ENCODE results near the gene GNRH2.
"Not testable (repeated sequence)": the region's sequence is repeated elsewhere in the genome, so short reads cannot be mapped to it uniquely, and the experiment has no call there.

The GNRH2 gene

DNA sequence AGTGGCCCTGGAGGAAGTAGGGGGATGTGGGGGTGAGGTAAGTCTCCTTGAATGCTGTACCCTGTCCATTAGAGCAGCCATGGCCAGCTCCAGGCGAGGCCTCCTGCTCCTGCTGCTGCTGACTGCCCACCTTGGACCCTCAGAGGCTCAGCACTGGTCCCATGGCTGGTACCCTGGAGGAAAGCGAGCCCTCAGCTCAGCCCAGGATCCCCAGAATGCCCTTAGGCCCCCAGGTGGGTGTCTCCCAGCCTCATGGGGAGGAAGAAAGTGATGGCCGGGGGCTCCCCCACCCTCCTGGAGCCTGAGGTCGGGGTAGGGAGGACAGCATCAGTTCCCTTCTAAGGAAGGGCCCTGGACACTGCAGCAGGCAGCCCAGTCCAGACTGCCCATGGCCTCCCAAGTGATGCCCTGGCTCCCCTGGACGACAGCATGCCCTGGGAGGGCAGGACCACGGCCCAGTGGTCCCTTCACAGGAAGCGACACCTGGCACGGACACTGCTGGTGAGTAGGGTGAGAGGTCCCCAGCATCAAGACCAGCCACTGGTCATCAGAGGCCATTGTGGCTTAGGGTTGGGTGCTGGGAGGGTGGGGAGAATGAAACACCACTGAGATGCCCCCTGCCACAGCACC, 1.0 kb downstream of the GNRH2 start:
- DNase-seq: no peak

DNA sequence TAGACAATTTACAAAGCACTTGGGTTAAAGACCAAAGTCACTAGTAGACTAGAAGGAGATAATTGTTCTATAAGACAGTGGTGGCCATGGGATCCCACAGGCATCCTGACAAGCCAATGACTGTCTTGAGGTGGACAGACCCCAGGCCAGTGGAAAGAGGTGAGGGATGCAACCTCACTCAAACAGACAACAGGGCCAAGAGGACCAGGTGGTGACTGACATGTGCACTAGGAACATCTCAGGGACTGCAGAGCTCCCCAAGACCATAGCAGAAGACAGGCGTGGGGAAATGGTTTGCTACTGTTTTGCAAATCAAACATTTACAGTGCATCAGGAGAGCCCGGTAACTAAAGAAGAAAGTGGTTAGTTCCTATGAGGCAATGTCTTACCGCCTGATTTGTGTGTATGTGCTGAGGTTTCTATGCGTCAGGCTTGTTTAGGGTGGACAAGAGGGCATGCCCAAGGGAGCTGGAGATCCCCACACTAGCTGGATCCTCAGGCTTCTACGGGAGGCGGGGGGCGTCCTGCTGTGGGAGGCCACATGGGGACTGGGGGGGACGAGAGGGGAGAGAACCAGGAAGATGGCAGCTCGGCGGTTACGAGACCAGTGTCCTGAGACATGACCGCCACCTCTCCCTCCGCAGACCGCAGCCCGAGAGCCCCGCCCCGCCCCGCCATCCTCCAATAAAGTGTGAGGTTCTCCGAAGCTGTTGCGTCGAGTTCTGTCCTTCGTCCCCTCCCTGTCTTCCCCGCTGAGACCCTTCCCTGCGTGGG, 1.8 kb downstream of the GNRH2 start:
- DNase-seq: peak in 2 of 3 experiments; percentile 83 to 98

DNA sequence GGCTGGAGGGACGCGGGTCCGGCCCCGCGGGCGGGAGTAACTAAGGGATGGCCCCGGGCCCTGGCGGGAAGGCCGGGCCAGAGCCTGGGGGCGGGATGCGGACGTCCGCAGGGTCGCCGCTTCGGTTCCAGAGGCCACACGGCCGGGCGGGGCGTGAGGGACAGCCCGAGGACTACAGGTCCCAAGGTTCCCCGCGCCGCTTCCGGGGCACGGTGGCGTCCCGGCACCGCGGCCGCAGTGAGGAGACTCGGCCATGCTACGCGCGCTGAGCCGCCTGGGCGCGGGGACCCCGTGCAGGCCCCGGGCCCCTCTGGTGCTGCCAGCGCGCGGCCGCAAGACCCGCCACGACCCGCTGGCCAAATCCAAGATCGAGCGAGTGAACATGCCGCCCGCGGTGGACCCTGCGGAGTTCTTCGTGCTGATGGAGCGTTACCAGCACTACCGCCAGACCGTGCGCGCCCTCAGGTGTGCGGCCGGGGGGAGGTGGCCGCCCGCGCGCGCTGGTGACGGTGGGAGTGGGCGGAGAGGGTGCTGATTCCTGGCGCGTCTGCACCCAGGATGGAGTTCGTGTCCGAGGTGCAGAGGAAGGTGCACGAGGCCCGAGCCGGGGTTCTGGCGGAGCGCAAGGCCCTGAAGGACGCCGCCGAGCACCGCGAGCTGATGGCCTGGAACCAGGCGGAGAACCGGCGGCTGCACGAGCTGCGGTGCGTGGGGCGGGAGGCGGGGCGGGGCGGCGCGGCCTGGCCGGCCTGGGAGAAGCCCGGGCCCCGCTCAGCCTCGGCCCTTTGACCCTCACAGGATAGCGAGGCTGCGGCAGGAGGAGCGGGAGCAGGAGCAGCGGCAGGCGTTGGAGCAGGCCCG, 2.6 kb downstream of the GNRH2 start, which contains the start of gene MRPS26:
Gene MRPS26, plus strand, starts transcription at position 237 of the 861 bp plus-strand sequence. Its CDS starts 17 bp downstream, at position 254.
- DNase-seq: peak; percentile 90 to 98 (median 98)

GRCh38 chr20:3046677-3047462, 3.4 kb downstream of the GNRH2 start:
- peak; percentile 85 to 89 (median 87) for DNase-seq

- DNase-seq: no peak
Measured at GRCh38 chr20:3047486-3048419, 4.3 kb downstream of the GNRH2 start.

DNA sequence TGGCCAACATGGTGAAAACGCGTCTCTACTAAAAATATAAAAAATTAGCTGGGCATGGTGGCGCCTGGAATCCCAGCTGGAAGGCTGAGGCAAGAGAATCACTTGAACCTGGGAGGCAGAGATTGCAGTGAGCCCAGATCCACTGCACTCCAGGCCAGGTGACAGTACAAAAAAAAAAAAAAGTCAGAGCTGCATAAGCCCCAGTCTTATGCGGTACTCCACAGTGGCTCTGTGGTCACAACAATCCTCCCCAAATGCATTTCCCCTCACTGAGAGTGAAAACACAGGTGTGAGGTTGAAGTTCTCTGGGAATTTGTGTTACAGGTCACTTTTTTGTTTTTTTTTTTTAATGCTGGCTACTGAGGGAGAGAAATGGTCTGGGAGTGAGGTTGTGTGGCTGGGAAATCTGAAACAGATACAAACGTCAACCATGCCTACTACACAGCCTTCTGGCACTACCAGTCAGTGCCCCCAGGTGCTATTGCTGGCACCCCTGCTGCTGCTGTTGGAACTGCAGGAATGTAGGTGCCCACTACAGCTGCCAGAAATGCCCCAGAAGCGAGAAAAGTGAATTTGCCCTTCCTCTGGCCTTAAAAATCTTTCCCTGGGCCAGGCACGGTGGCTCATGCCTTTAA, 8.1 kb downstream of the GNRH2 start:
- no peak for DNase-seq

GRCh38 chr20:3059489-3059888, 16.1 kb downstream of the GNRH2 start:
- no peak for DNase-seq

- not testable (repeated sequence) for DNase-seq
Measured at GRCh38 chr20:3064119-3064518, 20.7 kb downstream of the GNRH2 start.

- no peak for DNase-seq
Measured at GRCh38 chr20:3067139-3068014, 24.0 kb downstream of the GNRH2 start.

GRCh38 chr20:3068075-3068474, 24.7 kb downstream of the GNRH2 start:
- no peak for DNase-seq

GRCh38 chr20:3068986-3069900, 25.8 kb downstream of the GNRH2 start:
- DNase-seq: peak; percentile 24 to 60 (median 56)

DNA sequence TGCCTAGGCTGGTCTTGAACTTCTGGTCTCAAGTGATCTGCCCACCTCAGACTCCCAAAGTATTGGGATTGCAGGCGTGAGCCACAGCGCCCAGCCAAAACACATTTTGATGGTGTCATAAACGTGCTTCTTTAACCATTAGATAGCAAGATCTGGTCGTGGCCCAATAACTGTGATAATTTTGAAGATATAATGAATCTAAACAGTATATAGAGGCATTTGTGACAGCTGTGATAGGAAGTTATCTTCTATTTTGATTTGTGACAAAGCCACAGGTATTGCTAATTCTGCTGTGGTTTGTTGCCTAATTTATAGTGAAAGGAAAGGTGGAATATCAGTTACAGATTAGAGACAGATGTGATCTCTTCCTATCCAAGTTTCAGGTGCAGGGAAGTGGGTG, 27.3 kb downstream of the GNRH2 start:
- DNase-seq: no peak

- no peak for DNase-seq
Measured at GRCh38 chr20:3071266-3071609, 27.8 kb downstream of the GNRH2 start.

- peak in 2 of 3 experiments; percentile 22 to 40 for DNase-seq
Measured at GRCh38 chr20:3071610-3072529, 28.4 kb downstream of the GNRH2 start, which contains the start of gene OXT. Gene OXT, plus strand, starts transcription at chr20:3071620. Its CDS starts 36 bp downstream, at chr20:3071656.

GRCh38 chr20:3072530-3073250, 29.3 kb downstream of the GNRH2 start:
- DNase-seq: no peak

GRCh38 chr20:3073251-3073643, 29.8 kb downstream of the GNRH2 start:
- DNase-seq: not testable (repeated sequence)

DNA sequence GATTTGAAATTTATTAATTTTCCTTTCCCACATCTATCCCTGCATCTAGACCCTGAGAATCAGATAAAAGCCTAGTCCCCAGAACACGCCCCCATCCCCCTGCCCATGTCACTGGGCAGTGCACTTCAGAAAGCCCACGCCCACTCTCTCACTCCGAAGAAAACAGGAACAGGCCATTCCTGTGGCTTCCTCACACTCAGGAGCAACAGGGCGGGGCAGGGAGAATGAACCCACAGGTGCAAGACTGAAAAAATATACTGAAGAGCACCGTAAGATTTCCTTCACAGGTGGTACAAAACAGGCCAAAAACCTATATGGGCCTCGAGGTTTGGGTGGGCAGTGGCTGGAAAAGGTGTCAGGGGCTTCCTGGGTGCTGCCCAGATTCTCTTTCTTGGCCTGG, 31.4 kb downstream of the GNRH2 start:
- DNase-seq: peak in 1 of 3 experiments; percentile 66

All from NCI-H1417 (cell line).